GM10266 (cell line): Measurements from ENCODE around the gene AP3S2.

ENCODE experiments used
- DNase-seq: peaks from one replicate; pipeline ENCODE4 v3.0.0; 2012; ENCODE audit errors: extremely low spot score
- TF ChIP-seq, protein P1 (sequence below): IDR thresholded peaks from 2 replicates; pipeline ENCODE4 v1.5.1; 2012; ENCODE audit warnings: mild to moderate bottlenecking, low read depth; ENCODE audit not compliant: control insufficient read depth, insufficient read depth; ENCODE audit errors: missing control alignments

AP3S2 gene

DNA sequence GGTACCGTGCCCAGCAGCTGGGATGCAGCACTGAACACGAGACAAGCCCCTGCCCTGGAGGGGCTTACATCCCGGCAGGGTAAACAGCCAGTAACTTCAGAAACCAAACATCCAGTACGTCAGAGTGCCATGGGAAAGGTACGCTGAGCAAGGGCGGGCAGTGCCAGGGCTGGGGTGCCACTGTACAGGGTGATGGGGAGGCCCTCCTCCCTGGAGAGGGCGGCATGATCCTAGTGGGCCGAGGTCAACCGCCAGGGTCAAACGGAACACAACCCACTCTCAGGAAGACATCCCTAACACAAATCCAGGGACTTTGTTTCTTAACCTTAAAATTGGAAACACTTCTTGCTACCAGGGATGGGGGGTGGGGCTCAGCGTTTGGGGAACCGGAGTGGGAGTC, 63.2 kb downstream of the AP3S2 start:
- TF ChIP-seq, protein P1, sequence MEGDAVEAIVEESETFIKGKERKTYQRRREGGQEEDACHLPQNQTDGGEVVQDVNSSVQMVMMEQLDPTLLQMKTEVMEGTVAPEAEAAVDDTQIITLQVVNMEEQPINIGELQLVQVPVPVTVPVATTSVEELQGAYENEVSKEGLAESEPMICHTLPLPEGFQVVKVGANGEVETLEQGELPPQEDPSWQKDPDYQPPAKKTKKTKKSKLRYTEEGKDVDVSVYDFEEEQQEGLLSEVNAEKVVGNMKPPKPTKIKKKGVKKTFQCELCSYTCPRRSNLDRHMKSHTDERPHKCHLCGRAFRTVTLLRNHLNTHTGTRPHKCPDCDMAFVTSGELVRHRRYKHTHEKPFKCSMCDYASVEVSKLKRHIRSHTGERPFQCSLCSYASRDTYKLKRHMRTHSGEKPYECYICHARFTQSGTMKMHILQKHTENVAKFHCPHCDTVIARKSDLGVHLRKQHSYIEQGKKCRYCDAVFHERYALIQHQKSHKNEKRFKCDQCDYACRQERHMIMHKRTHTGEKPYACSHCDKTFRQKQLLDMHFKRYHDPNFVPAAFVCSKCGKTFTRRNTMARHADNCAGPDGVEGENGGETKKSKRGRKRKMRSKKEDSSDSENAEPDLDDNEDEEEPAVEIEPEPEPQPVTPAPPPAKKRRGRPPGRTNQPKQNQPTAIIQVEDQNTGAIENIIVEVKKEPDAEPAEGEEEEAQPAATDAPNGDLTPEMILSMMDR, result no peak
- DNase-seq, result no peak

DNA sequence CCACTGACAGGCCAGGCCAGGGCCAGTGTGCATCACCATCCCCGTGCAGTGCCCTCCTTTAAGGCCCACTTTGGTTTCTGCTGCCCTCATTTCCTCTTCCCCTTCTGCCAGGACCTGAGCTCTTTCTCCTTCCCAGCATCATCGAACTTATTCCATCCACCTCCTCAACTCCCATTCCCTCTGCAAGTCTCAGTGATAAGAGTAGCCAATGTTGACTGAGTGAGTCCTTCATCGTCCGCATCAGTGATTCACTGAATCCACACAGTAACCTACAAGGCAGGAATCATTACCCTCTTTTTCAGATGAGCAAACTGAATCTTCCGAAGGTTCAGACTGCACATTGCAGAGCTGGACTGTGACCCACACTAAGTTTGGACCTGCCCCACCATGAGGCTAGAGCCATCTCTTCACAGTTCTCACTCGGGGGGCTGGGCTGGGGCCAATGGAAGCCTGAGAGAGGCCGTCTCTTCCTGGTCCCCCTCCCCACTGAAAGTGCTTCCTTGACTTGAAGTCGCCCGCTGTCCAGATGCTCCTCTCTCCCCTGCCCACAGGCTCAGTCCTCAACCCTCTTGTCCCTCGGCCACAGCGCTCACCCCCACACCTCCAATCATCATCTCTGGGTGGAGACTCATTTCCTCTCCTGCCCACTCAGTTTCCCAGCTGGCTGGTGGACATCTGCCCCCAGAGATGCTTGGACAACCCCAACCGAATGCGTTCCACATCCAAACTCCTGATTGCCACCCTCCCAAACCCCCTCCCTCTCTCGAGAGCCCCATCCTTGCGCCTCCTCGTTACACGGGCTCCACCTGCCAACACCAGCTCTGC, 64.0 kb downstream of the AP3S2 start:
- TF ChIP-seq, protein P1, result no peak
- no peak for DNase-seq

DNA sequence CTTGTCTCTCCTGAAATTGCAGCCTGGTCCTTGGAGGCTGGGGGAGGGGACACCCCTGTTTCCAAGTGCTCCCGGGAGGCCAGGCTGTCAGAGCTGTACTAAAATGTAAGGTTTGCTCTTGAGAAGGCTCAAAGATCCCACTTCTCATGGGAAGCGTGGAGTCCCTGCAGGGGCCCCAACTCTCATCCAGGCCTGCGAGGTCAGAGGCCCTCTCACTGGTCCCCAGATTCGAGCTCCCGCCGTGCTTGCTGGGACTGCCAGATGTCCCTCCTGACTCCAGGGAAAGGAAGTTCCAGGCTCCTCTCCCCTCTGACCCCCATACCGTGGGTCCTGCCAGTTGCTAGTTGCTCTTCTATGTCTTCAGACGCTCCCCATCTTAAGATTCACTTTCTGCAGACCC, 64.6 kb downstream of the AP3S2 start:
- DNase-seq, result no peak
- TF ChIP-seq, protein P1, result no peak

DNA sequence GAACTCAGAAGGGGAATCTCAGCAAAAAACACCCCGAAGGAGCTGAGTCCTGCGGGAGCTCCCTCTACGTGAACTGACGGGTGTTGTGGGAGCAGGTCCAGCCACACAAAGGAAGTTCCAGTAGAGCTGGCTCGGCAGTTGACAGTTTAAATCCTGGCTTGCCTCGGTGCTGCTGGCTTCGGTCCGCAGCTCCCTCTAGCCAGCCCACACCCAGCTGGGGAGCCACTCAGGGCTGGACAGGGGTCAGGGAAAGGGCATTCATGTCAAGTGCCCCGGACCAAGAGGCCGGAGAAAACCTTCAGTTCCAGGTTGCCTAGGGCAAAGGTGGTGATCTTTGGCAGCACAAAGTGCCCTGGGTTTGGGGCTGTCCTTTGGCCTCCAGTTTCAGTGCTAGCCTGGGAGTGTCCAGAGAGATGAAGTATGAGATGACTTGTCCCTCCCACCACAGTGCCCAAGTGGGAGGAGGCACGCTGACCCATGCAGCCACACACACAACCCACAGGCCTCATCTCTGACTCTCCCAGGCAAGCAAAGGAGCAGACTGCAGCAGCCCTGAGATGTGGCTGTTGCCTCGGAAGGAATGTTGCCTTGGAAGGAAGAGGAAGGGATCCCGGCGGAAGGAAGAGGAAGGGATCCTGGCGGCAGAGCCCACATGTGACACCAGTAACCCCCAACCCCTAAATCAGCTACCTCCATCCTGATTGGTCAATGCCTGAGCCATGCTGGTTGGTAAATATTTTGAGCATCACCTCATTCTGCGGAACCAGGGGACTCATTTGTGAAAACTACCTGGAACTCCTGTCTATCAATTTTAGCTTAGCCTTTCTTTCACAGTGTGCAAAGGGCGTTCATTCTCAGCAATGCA, 65.3 kb downstream of the AP3S2 start:
- DNase-seq, result no peak
- TF ChIP-seq, protein P1, result no peak

DNA sequence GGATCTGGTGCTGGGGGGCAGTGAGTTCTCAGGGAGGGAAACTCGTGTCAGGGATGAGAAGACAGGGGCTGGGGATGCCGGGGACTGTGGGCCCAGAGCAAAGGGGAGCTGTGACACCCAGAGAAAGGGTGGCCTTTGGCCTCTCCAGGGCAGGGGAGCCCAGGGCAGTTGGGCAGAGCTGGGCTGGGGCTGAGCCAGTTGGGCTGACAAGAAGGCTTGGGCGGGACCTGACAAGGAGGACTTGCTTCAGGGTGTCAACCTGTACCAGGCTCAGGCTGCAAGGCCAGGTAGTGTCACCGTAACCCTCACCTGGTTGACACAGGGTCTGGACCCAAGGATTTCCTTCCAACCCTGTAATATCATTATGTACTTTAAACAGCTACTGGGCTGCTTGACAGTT, 66.0 kb downstream of the AP3S2 start:
- no peak for DNase-seq
- TF ChIP-seq, protein P1, result no peak

DNA sequence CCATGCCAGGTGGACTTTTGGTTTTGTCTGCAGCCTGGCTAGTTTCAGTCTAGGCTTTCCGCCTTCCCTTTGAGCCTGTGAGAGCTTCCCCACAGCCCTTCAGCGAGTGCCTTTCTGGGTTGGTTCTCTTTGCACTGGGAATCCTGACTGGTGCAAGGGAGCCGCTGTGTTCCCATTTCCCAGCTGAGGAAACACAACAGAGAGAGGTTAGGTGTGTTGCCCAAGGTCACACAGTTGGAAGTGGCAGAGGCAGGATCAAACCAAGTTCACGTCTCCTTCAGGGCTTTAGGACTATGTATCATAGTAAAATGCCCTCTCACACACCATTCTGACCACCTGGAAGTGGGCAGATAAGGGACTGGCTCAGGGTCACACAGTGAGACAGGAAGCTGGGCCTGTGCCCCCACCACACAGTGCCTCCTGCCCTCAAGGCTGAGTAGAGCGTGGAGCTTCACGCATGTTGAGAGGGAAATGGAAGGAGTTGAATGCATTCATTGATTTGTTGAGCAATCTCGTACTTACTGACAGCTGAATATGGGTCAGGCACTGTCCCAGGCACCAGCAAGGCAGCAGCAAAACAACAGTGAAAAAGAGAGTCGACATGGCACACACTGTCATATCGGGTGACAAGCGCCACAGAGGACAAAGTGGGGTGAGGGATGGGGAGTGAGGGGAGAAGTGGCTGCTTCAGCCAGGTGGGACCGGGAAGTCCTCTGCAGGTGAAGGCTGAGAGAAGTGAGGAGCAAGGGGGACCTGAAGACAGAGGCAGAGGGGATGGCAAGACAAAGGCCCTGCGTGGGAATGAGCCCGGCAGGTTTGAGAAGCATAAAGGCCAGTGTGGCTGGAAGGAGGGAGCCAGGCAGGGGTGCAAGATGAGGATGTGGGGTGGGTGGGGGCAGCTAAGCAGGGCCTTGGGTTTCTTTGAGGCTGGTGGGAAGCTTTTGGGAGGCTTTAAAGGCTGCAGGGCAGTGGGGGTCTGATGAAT, 66.8 kb downstream of the AP3S2 start:
- no peak for DNase-seq
- TF ChIP-seq, protein P1, result no peak
